ENCODE results near the gene SPAG16.

SPAG16 gene

GRCh38 chr2:213242653-213243052 is 41.6 kb upstream of the SPAG16 start:
- DNase-seq (ENCODE audit: extremely low read depth, low read depth) = no peak
- TF ChIP-seq CTCF (IDR thresholded peaks at IDR 0.05; ENCODE audit: low read depth, low read length) = no peak

- no peak for TF ChIP-seq CTCF (IDR thresholded peaks at IDR 0.05; ENCODE audit: low read depth, low read length)
These were observed 40.8 kb upstream of the SPAG16 start for GRCh38 chr2:213243189-213244044.

GRCh38 chr2:213246497-213247281 is 37.6 kb upstream of the SPAG16 start:
- peak; percentile 80 for TF ChIP-seq CTCF (IDR thresholded peaks at IDR 0.05; ENCODE audit: low read depth, low read length)
- no peak for DNase-seq (ENCODE audit: extremely low read depth, low read depth)

More at GRCh38 chr2:213243189-213244044, 40.8 kb upstream of the SPAG16 start:
- no peak for DNase-seq (ENCODE audit: extremely low read depth, low read depth)

GRCh38 chr2:213247566-213247965 is 36.7 kb upstream of the SPAG16 start:
- no peak for DNase-seq (ENCODE audit: extremely low read depth, low read depth)
- TF ChIP-seq CTCF (IDR thresholded peaks at IDR 0.05; ENCODE audit: low read depth, low read length) = no peak

GRCh38 chr2:213248637-213249036 is 35.6 kb upstream of the SPAG16 start:
- no peak for DNase-seq (ENCODE audit: extremely low read depth, low read depth)
- TF ChIP-seq CTCF (IDR thresholded peaks at IDR 0.05; ENCODE audit: low read depth, low read length) = no peak

GRCh38 chr2:213249502-213249901 is 34.8 kb upstream of the SPAG16 start:
- DNase-seq (ENCODE audit: extremely low read depth, low read depth) = no peak
- TF ChIP-seq CTCF (IDR thresholded peaks at IDR 0.05; ENCODE audit: low read depth, low read length) = no peak

- DNase-seq (ENCODE audit: extremely low read depth, low read depth) = peak; percentile 59
- peak; percentile 42 for TF ChIP-seq CTCF (IDR thresholded peaks at IDR 0.05; ENCODE audit: low read depth, low read length)
These were observed 32.6 kb upstream of the SPAG16 start for GRCh38 chr2:213251618-213252017.

All from AG09319 (cell line).